Neural progenitor cell (in vitro differentiated cells): ENCODE measurements around the gene TGDS. TPM values are rescaled to one million over a fixed set of nuclear protein-coding genes. Genes with fewer than 3 reads are reported as not detected.

ENCODE experiments used
- DNase-seq: peaks from one replicate; pipeline ENCODE4 v3.0.0-alpha.2; 2016; ENCODE audit warnings: low spot score
- H2AFZ ChIP-seq: fragments of 200-600 bp; sonication (generic); replicated peaks from 2 replicates; pipeline ENCODE4 v1.6.1; 2016; ENCODE audit warnings: antibody characterized with exemption
- H3F3A ChIP-seq: fragments of 200-600 bp; sonication (generic); 2 replicates; pipeline ENCODE4 v1.6.1; 2016; ENCODE audit warnings: antibody characterized with exemption, low read depth
- H3K27ac ChIP-seq: fragments of 200-600 bp; sonication (generic); 2 replicates; pipeline ENCODE4 v1.5.1; 2016; ENCODE audit warnings: mild to moderate bottlenecking
- H3K27me3 ChIP-seq: fragments of 200-600 bp; sonication (generic); 2 replicates; pipeline ENCODE4 v1.6.1; 2016; ENCODE audit warnings: mild to moderate bottlenecking, moderate library complexity
- H3K36me3 ChIP-seq: fragments of 200-600 bp; sonication (generic); 2 replicates; pipeline ENCODE4 v1.5.1; 2016
- H3K4me1 ChIP-seq: fragments of 200-600 bp; sonication (generic); 2 replicates; pipeline ENCODE4 v1.6.1; 2016; ENCODE audit warnings: mixed run types
- H3K4me2 ChIP-seq: fragments of 200-600 bp; sonication (generic); 2 replicates; pipeline ENCODE4 v1.6.1; 2016
- H3K4me3 ChIP-seq: fragments of 200-600 bp; sonication (generic); 2 replicates; pipeline ENCODE4 v1.5.1; 2016
- H3K79me2 ChIP-seq: fragments of 200-600 bp; sonication (generic); 2 replicates; pipeline ENCODE4 v1.6.1; 2016; ENCODE audit warnings: low read depth
- H3K9ac ChIP-seq: fragments of 200-600 bp; sonication (generic); 2 replicates; pipeline ENCODE4 v1.6.1; 2016
- H3K9me3 ChIP-seq: fragments of 200-600 bp; sonication (generic); 2 replicates; pipeline ENCODE4 v1.5.1; 2016; ENCODE audit warnings: low read depth
- H4K20me1 ChIP-seq: fragments of 200-600 bp; sonication (generic); 2 replicates; pipeline ENCODE4 v1.6.1; 2016; ENCODE audit warnings: low read depth
- H3K27ac Mint-ChIP-seq: 3 replicates; pipeline ENCODE4 v1.8.0; 2021; ENCODE audit warnings: mixed read lengths
- H3K27me3 Mint-ChIP-seq: 2 replicates; pipeline ENCODE4 v1.8.0; 2022; ENCODE audit warnings: low read depth, mild to moderate bottlenecking, inconsistent platforms, moderate library complexity, mixed read lengths; ENCODE audit not compliant: insufficient read depth
- H3K36me3 Mint-ChIP-seq: 3 replicates; pipeline ENCODE4 v1.8.0; 2021; ENCODE audit warnings: mixed read lengths
- H3K4me1 Mint-ChIP-seq: 3 replicates; pipeline ENCODE4 v1.8.0; 2021; ENCODE audit warnings: mixed read lengths
- H3K4me3 Mint-ChIP-seq: 3 replicates; pipeline ENCODE4 v1.8.0; 2021; ENCODE audit warnings: mild to moderate bottlenecking, moderate library complexity, mixed read lengths
- H3K9me3 Mint-ChIP-seq: 3 replicates; pipeline ENCODE4 v1.8.0; 2020; ENCODE audit warnings: mixed read lengths
- EZH2 ChIP-seq: fragments of 200-600 bp; sonication (generic); IDR thresholded peaks from 2 replicates; pipeline ENCODE4 v1.6.1; 2017; ENCODE audit warnings: antibody characterized with exemption, mild to moderate bottlenecking, moderate library complexity
- EZH2phosphoT487 ChIP-seq: fragments of 200-600 bp; sonication (generic); IDR thresholded peaks from 2 replicates; pipeline ENCODE4 v1.6.1; 2017; ENCODE audit warnings: antibody characterized with exemption
- total RNA-seq: library from RNA; depleted of rRNA; stranded (reverse); fragments of >200 nt; gene quantifications from 2 replicates; pipeline ENCODE4 v1.2.3, GENCODE V29; 2015; ENCODE audit warnings: low replicate concordance
- TF ChIP-seq, protein P1 (sequence below): fragments of 200-600 bp; sonication (generic); IDR thresholded peaks from 2 replicates; pipeline ENCODE4 v1.5.1; 2017; ENCODE audit warnings: antibody characterized with exemption, mild to moderate bottlenecking

The TGDS gene
- total RNA-seq, 1 donor from 2014 or later, result 41.2 TPM

- TF ChIP-seq EZH2phosphoT487 (no peak), EZH2 (no peak)
- TF ChIP-seq, protein P1, sequence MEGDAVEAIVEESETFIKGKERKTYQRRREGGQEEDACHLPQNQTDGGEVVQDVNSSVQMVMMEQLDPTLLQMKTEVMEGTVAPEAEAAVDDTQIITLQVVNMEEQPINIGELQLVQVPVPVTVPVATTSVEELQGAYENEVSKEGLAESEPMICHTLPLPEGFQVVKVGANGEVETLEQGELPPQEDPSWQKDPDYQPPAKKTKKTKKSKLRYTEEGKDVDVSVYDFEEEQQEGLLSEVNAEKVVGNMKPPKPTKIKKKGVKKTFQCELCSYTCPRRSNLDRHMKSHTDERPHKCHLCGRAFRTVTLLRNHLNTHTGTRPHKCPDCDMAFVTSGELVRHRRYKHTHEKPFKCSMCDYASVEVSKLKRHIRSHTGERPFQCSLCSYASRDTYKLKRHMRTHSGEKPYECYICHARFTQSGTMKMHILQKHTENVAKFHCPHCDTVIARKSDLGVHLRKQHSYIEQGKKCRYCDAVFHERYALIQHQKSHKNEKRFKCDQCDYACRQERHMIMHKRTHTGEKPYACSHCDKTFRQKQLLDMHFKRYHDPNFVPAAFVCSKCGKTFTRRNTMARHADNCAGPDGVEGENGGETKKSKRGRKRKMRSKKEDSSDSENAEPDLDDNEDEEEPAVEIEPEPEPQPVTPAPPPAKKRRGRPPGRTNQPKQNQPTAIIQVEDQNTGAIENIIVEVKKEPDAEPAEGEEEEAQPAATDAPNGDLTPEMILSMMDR, result no peak
- H3K9ac ChIP-seq, result no peak within 1 kb of the TSS
- H3K27me3 ChIP-seq, result peaks cover 8% of the 10 kb centered on the region
- Mint-ChIP-seq H3K9me3 (peaks cover 8% of the 10 kb centered on the region), H3K36me3 (peaks cover 2% of the 10 kb centered on the region), H3K4me3 (peak within 1 kb of the TSS; percentile 91), H3K27ac (peak within 1 kb of the TSS; percentile 37), H3K4me1 (peaks cover 8% of the 10 kb centered on the region), H3K27me3 (peaks cover 3% of the 10 kb centered on the region)
- H3K4me1 ChIP-seq, result peaks cover 12% of the 10 kb centered on the region
- peaks cover 6% of the 10 kb centered on the region for H3K36me3 ChIP-seq
- peak within 1 kb of the TSS; percentile 53 for H3K4me3 ChIP-seq
- DNase-seq, result peak; percentile 99
- H3F3A ChIP-seq, result peaks cover 9% of the 10 kb centered on the region
- peaks cover 12% of the 10 kb centered on the region for H4K20me1 ChIP-seq
- H3K9me3 ChIP-seq, result peaks cover 3% of the 10 kb centered on the region
- H2AFZ ChIP-seq, result peak within 1 kb of the TSS; percentile 56
- H3K79me2 ChIP-seq, result peaks cover 35% of the 10 kb centered on the region
- H3K4me2 ChIP-seq, result peak within 1 kb of the TSS; percentile 78
- peak within 1 kb of the TSS; percentile 59 for H3K27ac ChIP-seq
Measured at GRCh38 chr13:94601446-94602431, 5.8 kb upstream of the TGDS start, which contains the start of gene GPR180. Gene GPR180 (plus strand): TSS chr13:94601857. CDS start chr13:94601928, 71 bp downstream.

- Histone ChIP-seq H3K4me3 (no peak overlapping the region), H3K27me3 (peaks cover 8% of the 10 kb centered on the region), H3K79me2 (peaks cover 38% of the 10 kb centered on the region), H3K9ac (no peak overlapping the region), H3K27ac (no peak overlapping the region), H3F3A (peaks cover 9% of the 10 kb centered on the region), H3K36me3 (no peaks in the 10 kb centered on the region), H4K20me1 (peaks cover 12% of the 10 kb centered on the region), H2AFZ (no peak overlapping the region), H3K4me2 (no peak overlapping the region), H3K9me3 (peaks cover 3% of the 10 kb centered on the region), H3K4me1 (peaks cover 16% of the 10 kb centered on the region)
- H3K4me3 Mint-ChIP-seq, result no peak overlapping the region
- H3K36me3 Mint-ChIP-seq, result no peaks in the 10 kb centered on the region
- H3K9me3 Mint-ChIP-seq, result peaks cover 8% of the 10 kb centered on the region
- H3K27ac Mint-ChIP-seq, result no peak overlapping the region
- no peak for TF ChIP-seq EZH2
- no peak for TF ChIP-seq EZH2phosphoT487
- TF ChIP-seq, protein P1, result no peak
- no peak for DNase-seq
- H3K27me3 Mint-ChIP-seq, result peaks cover 3% of the 10 kb centered on the region
- peaks cover 19% of the 10 kb centered on the region for H3K4me1 Mint-ChIP-seq
Measured at GRCh38 chr13:94599877-94600276, 3.9 kb upstream of the TGDS start.

GRCh38 chr13:94598281-94598680, 2.3 kb upstream of the TGDS start:
- no peaks in the 10 kb centered on the region for H3K36me3 Mint-ChIP-seq
- H3K9me3 Mint-ChIP-seq, result peaks cover 8% of the 10 kb centered on the region
- Histone ChIP-seq H3K79me2 (peaks cover 39% of the 10 kb centered on the region), H2AFZ (no peak overlapping the region), H3K4me2 (no peak overlapping the region), H3K4me1 (peaks cover 19% of the 10 kb centered on the region), H3K4me3 (no peak overlapping the region), H3K27me3 (peaks cover 8% of the 10 kb centered on the region), H3F3A (peaks cover 9% of the 10 kb centered on the region), H3K36me3 (peaks cover 4% of the 10 kb centered on the region), H4K20me1 (peaks cover 4% of the 10 kb centered on the region), H3K27ac (no peak overlapping the region), H3K9ac (no peak overlapping the region), H3K9me3 (peaks cover 3% of the 10 kb centered on the region)
- no peak overlapping the region for H3K4me3 Mint-ChIP-seq
- no peak for TF ChIP-seq EZH2phosphoT487
- TF ChIP-seq, protein P1, result no peak
- no peak for TF ChIP-seq EZH2
- DNase-seq, result no peak
- peaks cover 3% of the 10 kb centered on the region for H3K27me3 Mint-ChIP-seq
- H3K27ac Mint-ChIP-seq, result no peak overlapping the region
- H3K4me1 Mint-ChIP-seq, result peaks cover 28% of the 10 kb centered on the region
